K562 (cell line): ENCODE measurements around the gene RNGTT.

ENCODE experiments used
- EP300 ChIP-seq: IDR thresholded peaks from 2 replicates; pipeline ENCODE4 v1.6.1; 2012; ENCODE audit warnings: low read length, improper control_type of control experiment
- POLR2AphosphoS5 ChIP-seq: IDR thresholded peaks from 2 replicates; pipeline ENCODE4 v1.6.1; 2011; ENCODE audit warnings: mild to moderate bottlenecking, low read depth, low read length, moderate library complexity; ENCODE audit not compliant: control insufficient read depth, insufficient read depth

DNA sequence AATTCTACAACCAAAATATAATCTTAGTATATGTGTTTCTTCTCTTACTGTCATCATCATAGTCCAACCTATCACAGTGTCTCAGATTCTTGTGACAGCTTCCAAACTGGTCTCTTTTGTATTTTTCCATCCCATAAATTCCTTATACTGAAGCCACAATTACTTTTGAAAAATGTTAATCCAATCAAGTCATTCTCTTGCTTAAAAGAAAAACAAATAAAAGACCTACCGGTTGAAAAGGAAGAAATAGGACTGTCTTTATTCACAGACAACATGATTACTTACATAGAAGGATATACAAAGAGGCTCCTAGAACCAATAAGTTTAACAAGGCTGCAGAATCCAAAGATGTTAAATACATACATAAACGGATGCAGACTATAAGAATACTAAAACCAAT, 339.9 kb downstream of the RNGTT start:
- TF ChIP-seq POLR2AphosphoS5 (no peak), EP300 (no peak)
